GM21447 (cell line): ENCODE measurements around the gene INAFM1.

Experiments used
- ATAC-seq: cut with Tn5 transposase; IDR thresholded peaks from one replicate; pipeline ENCODE4 v1.9.1; 2021; ENCODE audit not compliant: unreplicated experiment

The INAFM1 gene

GRCh38 chr19:47274071-47274890 lies at the start of gene INAFM1:
TSS of gene INAFM1 (plus strand) at chr19:47274885. CDS start at chr19:47274920, 35 bp downstream.
- peak; percentile 56 for ATAC-seq

- no peak for ATAC-seq
Observed at GRCh38 chr19:47225746-47226425, 48.8 kb upstream of the INAFM1 start.

DNA sequence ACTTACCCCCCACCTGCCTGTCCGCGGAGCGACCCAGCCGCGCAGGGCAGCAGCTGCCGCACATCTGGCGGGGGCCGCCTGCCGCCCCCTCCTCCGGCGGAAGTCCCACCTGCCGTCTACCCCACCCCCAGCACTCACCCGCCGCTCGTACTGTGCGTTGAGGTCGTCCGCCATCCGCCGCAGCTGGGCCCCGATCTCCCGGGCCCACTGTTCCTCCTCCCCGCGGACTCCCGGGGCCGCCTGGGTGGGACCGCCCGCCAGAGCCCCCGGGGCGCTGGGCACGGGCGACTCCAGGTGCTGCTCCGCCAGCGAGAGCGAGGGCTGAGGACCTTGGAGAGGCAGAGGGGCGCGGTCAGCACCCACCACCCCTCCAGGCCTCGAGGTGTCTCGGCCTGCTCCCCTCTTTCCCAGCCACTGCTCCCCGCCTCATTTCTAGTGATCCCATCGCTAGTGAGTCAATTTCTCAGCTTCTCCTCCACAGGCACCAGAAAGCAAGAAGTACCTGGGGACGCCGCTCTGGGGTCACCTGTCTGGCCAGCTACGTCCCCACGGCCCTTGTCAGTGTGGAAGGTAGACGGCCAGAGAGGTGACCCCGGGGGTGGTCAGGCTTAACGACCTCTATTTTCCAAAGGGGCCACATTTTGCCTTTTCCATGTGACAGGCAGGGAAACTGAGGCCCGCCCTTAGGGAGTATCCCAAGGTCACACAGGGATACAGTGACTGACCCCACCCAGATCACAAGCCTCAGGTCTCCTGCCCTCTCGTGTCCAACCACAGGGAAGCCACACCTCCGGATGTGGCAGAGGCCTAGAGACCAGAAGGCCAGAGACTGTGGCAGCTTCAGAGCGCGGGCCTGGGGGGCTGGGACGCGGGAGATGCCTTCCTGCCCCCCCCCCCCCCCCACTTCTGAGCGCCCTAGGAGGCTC lies 48.0 kb upstream of the INAFM1 start:
- ATAC-seq, result peak; percentile 43

- peak; percentile 20 for ATAC-seq
Observed at GRCh38 chr19:47227352-47228167, 47.1 kb upstream of the INAFM1 start.

- no peak for ATAC-seq
Observed at GRCh38 chr19:47228168-47228936, 46.3 kb upstream of the INAFM1 start.

- ATAC-seq, result no peak
Observed at GRCh38 chr19:47228937-47229675, 45.6 kb upstream of the INAFM1 start.

DNA sequence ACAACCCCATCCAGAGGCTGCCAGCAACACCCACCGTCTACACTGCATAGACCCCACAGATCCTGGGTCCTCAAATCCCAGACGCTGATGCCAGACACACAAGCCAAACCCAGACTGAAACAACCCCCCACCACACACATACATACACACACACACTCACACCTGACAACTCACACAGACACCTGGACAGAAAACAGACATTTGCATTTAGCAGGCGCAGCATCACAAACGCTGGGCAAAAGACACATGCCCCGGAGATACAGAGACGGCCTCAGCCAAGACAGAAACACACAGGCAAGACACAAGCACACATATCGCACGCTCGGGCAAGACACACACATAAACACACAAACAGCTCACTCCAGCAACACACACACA lies 45.0 kb upstream of the INAFM1 start:
- ATAC-seq, result no peak

- ATAC-seq, result no peak
Observed at GRCh38 chr19:47230054-47230920, 44.4 kb upstream of the INAFM1 start.

- ATAC-seq, result no peak
Observed at GRCh38 chr19:47230921-47231214, 43.8 kb upstream of the INAFM1 start, which contains the start of gene BBC3. TSS of gene BBC3 (minus strand) at chr19:47231199. CDS start at chr19:47228431, 2,768 bp downstream.

- no peak for ATAC-seq
Observed at GRCh38 chr19:47231215-47232054, 43.2 kb upstream of the INAFM1 start.

GRCh38 chr19:47232422-47233211 lies 42.1 kb upstream of the INAFM1 start:
- ATAC-seq, result no peak

- ATAC-seq, result no peak
Observed at GRCh38 chr19:47236072-47236675, 38.5 kb upstream of the INAFM1 start.

DNA sequence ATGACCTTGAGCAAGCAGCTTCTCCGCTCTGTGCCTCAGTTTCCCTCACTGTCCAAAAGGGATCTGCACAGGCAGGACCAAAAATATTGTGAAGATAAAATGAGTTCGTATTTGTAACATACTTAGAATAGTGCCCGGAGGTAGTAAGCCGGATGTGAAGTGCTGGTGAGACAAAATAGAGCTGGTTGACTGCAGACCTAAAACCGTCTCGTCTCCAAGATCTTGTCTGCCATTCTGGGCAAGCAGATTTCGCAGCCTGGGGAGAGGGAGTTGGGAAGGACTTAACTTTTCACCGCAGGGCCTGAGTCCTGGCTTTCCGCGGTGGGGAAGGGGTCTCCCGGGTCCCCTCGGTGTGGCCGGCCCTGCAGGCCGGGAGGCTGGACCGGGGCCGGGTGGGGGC lies 35.5 kb upstream of the INAFM1 start:
- ATAC-seq, result no peak

- ATAC-seq, result no peak
Observed at GRCh38 chr19:47239610-47240296, 34.9 kb upstream of the INAFM1 start.

DNA sequence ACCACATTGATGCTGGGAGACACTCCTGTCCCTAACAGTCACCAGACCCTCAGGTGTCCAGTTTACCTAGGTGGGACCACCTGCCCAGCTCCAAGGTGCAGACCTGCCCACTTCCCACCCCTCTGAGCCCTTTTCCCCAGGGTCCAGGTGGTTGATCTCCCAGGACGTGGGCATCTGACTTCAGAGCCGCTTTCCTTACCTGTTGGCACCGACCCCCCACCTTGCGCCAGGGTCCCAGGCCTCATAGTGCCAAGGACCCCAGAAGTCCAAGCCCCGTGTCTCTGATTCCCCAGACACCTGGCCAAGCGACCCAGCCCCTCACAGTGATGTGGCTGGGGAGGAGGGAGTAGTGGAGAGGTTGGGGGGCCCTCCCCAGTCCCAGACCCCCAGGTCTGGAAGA lies 34.1 kb upstream of the INAFM1 start:
- ATAC-seq, result no peak
